H1 (cell line): ENCODE measurements around the gene CDC42SE2. TPM values are rescaled to one million over a fixed set of nuclear protein-coding genes. Genes with fewer than 3 reads are reported as not detected.

Source experiments
- CTCF ChIA-PET: fragments of 300-600 bp; sonication (Branson Sonifier 250); formaldehyde crosslinking; loops from one replicate; lab custom pipeline; 2021; ENCODE audit not compliant: partially characterized antibody; lab: Charles Lee
- POLR2A ChIA-PET: fragments of 300-600 bp; sonication (Branson Sonifier 250); formaldehyde crosslinking; loops from one replicate; lab custom pipeline; 2021; ENCODE audit warnings: inconsistent platforms; ENCODE audit not compliant: partially characterized antibody; lab: Charles Lee
- DNase-seq, 2 experiments: peaks; one replicate each; pipeline versions ENCODE4 v3.0.0 to v3.0.0-alpha.2; 2010 to 2022; ENCODE audit warnings: low spot score in 2 of 2, low read depth in 1 of 2, mixed read lengths in 1 of 2
- FAIRE-seq: peaks from 2 replicates; lab custom pipeline; 2011; peaks lifted over from hg19 to GRCh38; lab: Jason Lieb, UNC
- H2AFZ ChIP-seq: 2 replicates; pipeline ENCODE4 v1.8.1; 2012; ENCODE audit warnings: low read length, inconsistent platforms
- H2AK5ac ChIP-seq: 2 replicates; pipeline ENCODE4 v1.6.1; 2013; ENCODE audit warnings: low read depth, low read length
- H2BK120ac ChIP-seq: replicated peaks from 2 replicates; pipeline ENCODE3; 2013; ENCODE audit warnings: low read depth, low read length, inconsistent platforms
- H2BK12ac ChIP-seq: 2 replicates; pipeline ENCODE4 v1.6.1; 2013; ENCODE audit warnings: low read depth, low read length
- H2BK15ac ChIP-seq: 2 replicates; pipeline ENCODE4 v1.6.1; 2013; ENCODE audit warnings: low read length
- H2BK20ac ChIP-seq: 2 replicates; pipeline ENCODE4 v1.6.1; 2013; ENCODE audit warnings: low read length
- H2BK5ac ChIP-seq: 2 replicates; pipeline ENCODE4 v1.6.1; 2013; ENCODE audit warnings: low read depth, low read length
- H3K14ac ChIP-seq: 2 replicates; pipeline ENCODE4 v1.6.1; 2013; ENCODE audit warnings: inconsistent platforms; ENCODE audit not compliant: insufficient read length
- H3K18ac ChIP-seq: 2 replicates; pipeline ENCODE4 v1.6.1; 2013; ENCODE audit warnings: low read length; ENCODE audit errors: extremely low read depth
- H3K23ac ChIP-seq: 2 replicates; pipeline ENCODE4 v1.6.1; 2013; ENCODE audit warnings: inconsistent platforms; ENCODE audit not compliant: insufficient read length
- H3K23me2 ChIP-seq: 2 replicates; pipeline ENCODE4 v1.6.1; 2013; ENCODE audit warnings: low read depth, low read length
- H3K27ac ChIP-seq: 2 replicates; pipeline ENCODE4 v1.6.1; 2011; ENCODE audit warnings: low read depth, low read length, inconsistent platforms
- H3K27me3 ChIP-seq, 4 experiments: replicated peaks in 1 of 4; 1 replicate in 1 of 4; 2 replicates in 3 of 4; pipeline versions ENCODE4 v1.6.1 to v1.8.1; 2011 to 2013; ENCODE audit warnings: low read length in 3 of 4, mild to moderate bottlenecking in 3 of 4, inconsistent platforms in 2 of 4, mixed read lengths in 2 of 4, moderate library complexity in 1 of 4; ENCODE audit not compliant: control insufficient read depth in 3 of 4, insufficient read depth in 3 of 4; ENCODE audit errors: extremely low read depth in 1 of 4
- H3K36me3 ChIP-seq, 4 experiments: 2 replicates each; pipeline versions ENCODE4 v1.6.1 to v1.8.1; 2011 to 2013; ENCODE audit warnings: mild to moderate bottlenecking in 4 of 4, low read length in 3 of 4, moderate library complexity in 2 of 4, control low read depth in 1 of 4, inconsistent platforms in 1 of 4; ENCODE audit not compliant: insufficient read depth in 4 of 4, control insufficient read depth in 2 of 4
- H3K4ac ChIP-seq: replicated peaks from 2 replicates; pipeline ENCODE3; 2013; ENCODE audit warnings: low read length, low read depth, mixed read lengths, inconsistent platforms; ENCODE audit not compliant: insufficient read length
- H3K4me1 ChIP-seq, 4 experiments: replicated peaks in 1 of 4; 1 replicate in 1 of 4; 2 replicates in 3 of 4; pipeline versions ENCODE4 v1.6.1 to v1.8.1; 2011 to 2013; ENCODE audit warnings: low read length in 3 of 4, inconsistent platforms in 2 of 4, mixed read lengths in 1 of 4; ENCODE audit not compliant: insufficient read depth in 4 of 4, control insufficient read depth in 3 of 4
- H3K4me2 ChIP-seq, 2 experiments: 2 replicates each; pipeline versions ENCODE4 v1.6.1 to v1.8.1; 2011 to 2013; ENCODE audit warnings: low read depth in 2 of 2, low read length in 2 of 2, control low read depth in 1 of 2, inconsistent platforms in 1 of 2, mild to moderate bottlenecking in 1 of 2; ENCODE audit not compliant: insufficient read depth in 1 of 2
- H3K4me3 ChIP-seq, 4 experiments: fragments of 200-600, 300-600 bp in 1 of 4; sonication (generic), shearing (Covaris generic), sonication (Bioruptor Twin) in 1 of 4; 2 replicates each; pipeline versions ENCODE4 v1.5.1 to v1.8.1; 2011 to 2016; ENCODE audit warnings: low read length in 4 of 4, low read depth in 3 of 4, control low read depth in 2 of 4, inconsistent platforms in 2 of 4, mild to moderate bottlenecking in 2 of 4, mixed read lengths in 1 of 4, moderate library complexity in 1 of 4; ENCODE audit not compliant: insufficient read depth in 2 of 4; ENCODE audit errors: extremely low read depth in 1 of 4
- H3K56ac ChIP-seq: replicated peaks from 2 replicates; pipeline ENCODE3; 2013; ENCODE audit warnings: low read depth, mild to moderate bottlenecking, mixed read lengths, low read length, inconsistent platforms; ENCODE audit not compliant: insufficient read length
- H3K79me1 ChIP-seq: 2 replicates; pipeline ENCODE4 v1.6.1; 2013; ENCODE audit warnings: low read depth, low read length, control low read depth
- H3K79me2 ChIP-seq, 2 experiments: 2 replicates each; pipeline versions ENCODE4 v1.6.1 to v1.8.1; 2012 to 2013; ENCODE audit warnings: low read length in 2 of 2, mild to moderate bottlenecking in 2 of 2, inconsistent platforms in 1 of 2; ENCODE audit not compliant: insufficient read depth in 2 of 2, control insufficient read depth in 1 of 2
- H3K9ac ChIP-seq, 4 experiments: replicated peaks in 1 of 4; 1 replicate in 1 of 4; 2 replicates in 3 of 4; pipeline versions ENCODE4 v1.6.1 to v1.8.1; 2011 to 2013; ENCODE audit warnings: low read depth in 3 of 4, low read length in 3 of 4, control low read depth in 2 of 4, mild to moderate bottlenecking in 2 of 4, moderate library complexity in 2 of 4, inconsistent platforms in 1 of 4; ENCODE audit errors: extremely low read depth in 1 of 4
- H3K9me3 ChIP-seq, 2 experiments: 2 replicates each; pipeline versions ENCODE4 v1.6.1 to v1.8.1; 2012 to 2013; ENCODE audit warnings: mild to moderate bottlenecking in 2 of 2, moderate library complexity in 2 of 2, control low read depth in 1 of 2, inconsistent platforms in 1 of 2, low read depth in 1 of 2, low read length in 1 of 2, mixed read lengths in 1 of 2; ENCODE audit not compliant: insufficient read depth in 2 of 2
- H4K20me1 ChIP-seq, 2 experiments: replicated peaks in 1 of 2; 2 replicates each; pipeline versions ENCODE3 to v1.8.1; 2011 to 2013; ENCODE audit warnings: inconsistent platforms in 2 of 2, low read length in 2 of 2, mild to moderate bottlenecking in 1 of 2; ENCODE audit not compliant: insufficient read depth in 2 of 2, control insufficient read depth in 1 of 2
- H4K5ac ChIP-seq: 2 replicates; pipeline ENCODE4 v1.6.1; 2013; ENCODE audit warnings: low read length, low read depth, mixed read lengths, inconsistent platforms; ENCODE audit not compliant: insufficient read length
- H4K8ac ChIP-seq: 2 replicates; pipeline ENCODE4 v1.8.0; 2013; ENCODE audit warnings: mild to moderate bottlenecking, moderate library complexity, low read length, inconsistent platforms; ENCODE audit not compliant: insufficient read depth; ENCODE audit errors: extremely low read depth
- H4K91ac ChIP-seq: replicated peaks from 2 replicates; pipeline ENCODE3; 2013; ENCODE audit warnings: low read length, mixed read lengths, inconsistent platforms; ENCODE audit not compliant: insufficient read length
- CEBPB ChIP-seq: IDR thresholded peaks from 2 replicates; pipeline ENCODE4 v1.6.1; 2012; ENCODE audit warnings: low read depth, low read length
- HDAC2 ChIP-seq, 2 experiments: fragments of 300-600 bp in 1 of 2; sonication (generic) in 1 of 2; IDR thresholded peaks; 2 replicates each; pipeline ENCODE4 v1.6.1; 2011 to 2012; ENCODE audit warnings: low read depth in 2 of 2, low read length in 2 of 2, mild to moderate bottlenecking in 2 of 2, moderate library complexity in 2 of 2, borderline replicate concordance in 1 of 2, inconsistent platforms in 1 of 2
- NANOG ChIP-seq: IDR thresholded peaks from 2 replicates; pipeline ENCODE4 v1.6.1; 2011; ENCODE audit warnings: low read length, low read depth, mild to moderate bottlenecking, inconsistent platforms; ENCODE audit not compliant: insufficient read depth, poor library complexity, severe bottlenecking
- SIN3A ChIP-seq, 2 experiments: IDR thresholded peaks in 1 of 2; conservative IDR thresholded peaks in 1 of 2; 2 replicates each; pipeline ENCODE4 v1.6.1; 2011 to 2012; ENCODE audit warnings: low read length in 2 of 2, improper control_type of control experiment in 1 of 2, low read depth in 1 of 2, mild to moderate bottlenecking in 1 of 2
- SIRT6 ChIP-seq: IDR thresholded peaks from one replicate; pipeline ENCODE4 v1.7.1; 2012; ENCODE audit warnings: low read length, inconsistent platforms
- SP4 ChIP-seq: IDR thresholded peaks from 2 replicates; pipeline ENCODE4 v1.6.1; 2012; ENCODE audit warnings: low read length, inconsistent platforms
- TBP ChIP-seq: IDR thresholded peaks from 2 replicates; pipeline ENCODE4 v1.6.1; 2011; ENCODE audit warnings: low read depth, low read length, improper control_type of control experiment
- WGBS, 2 experiments: shearing (Covaris generic) in 1 of 2; methylation state at CpG; one replicate each; pipeline versions ENCODE4 v1.1.6 to v1.1.7; 2013 to 2015; ENCODE audit warnings: low lambda C conversion rate in 2 of 2, mixed read lengths in 2 of 2, inconsistent platforms in 1 of 2, low coverage in 1 of 2, missing lambda C conversion rate in 1 of 2; ENCODE audit not compliant: insufficient replicate concordance in 2 of 2, insufficient coverage in 1 of 2, insufficient read length in 1 of 2; ENCODE audit errors: extremely low coverage in 1 of 2, missing lambda C conversion rate in 1 of 2; 5-methylcytosine and 5-hydroxymethylcytosine counted together
- polyA plus RNA-seq, 7 experiments: library from polyadenylated mRNA; depleted of rRNA in 3 of 7; stranded (reverse) in 5 of 7; unstranded in 2 of 7; fragments of >200 nt in 5 of 7; fragments of 200-250 nt in 2 of 7; gene quantifications; 1 replicate in 5 of 7; 2 replicates in 1 of 7; 4 replicates in 1 of 7; pipeline versions ENCODE4 v1.2.1 to v1.2.3, GENCODE V29; 2011 to 2013; ENCODE audit warnings: missing spikeins in 2 of 7, mixed read lengths in 2 of 7
- total RNA-seq: library from RNA; stranded (reverse); fragmentation: NEBNext Ultra II Directional; extraction: Animal tissue kit (Norgen Biotek cat#: 25700); gene quantifications from 2 replicates; pipeline ENCODE4 v1.2.1, GENCODE V29; 2021

The CDC42SE2 gene
- total and polyA plus RNA-seq, 2 of the 8 experiments (the other 6 are each of a cell fraction or from before 2014, with no cell fraction given), result 16.7 to 30.8 TPM

GRCh38 chr5:131353991-131354390, 90.1 kb downstream of the CDC42SE2 start:
- TF ChIP-seq CEBPB (0 out of 2 replicates have a peak, but pooled peaks have one; percentile 43), SIRT6 (no peak), SP4 (no peak), HDAC2 (IDR thresholded peaks at IDR 0.05; ENCODE audit: borderline replicate concordance in 1 of 2, low read depth in 2 of 2, low read length in 2 of 2) (no peak), TBP (no peak), SIN3A (conservative IDR thresholded peaks at IDR 0.05 in 1 of 2, IDR thresholded peaks at IDR 0.05 in 1 of 2; ENCODE audit: low read depth in 1 of 2, low read length in 2 of 2) (no peak), NANOG (no peak)
- no peak overlapping the region for H2AK5ac ChIP-seq
- no peaks in the 10 kb centered on the region for H3K36me3 ChIP-seq
- no peaks in the 10 kb centered on the region for H3K9me3 ChIP-seq
- no peak overlapping the region for H2AFZ ChIP-seq
- no peak overlapping the region for H3K4me2 ChIP-seq
- no peak overlapping the region for H2BK15ac ChIP-seq
- H3K14ac ChIP-seq, result no peak overlapping the region
- 98% methylated on average over 3 of the region's 3 CpGs; no CpG with 5 or more reads in 1 of the 2 experiments for WGBS, 2 experiments
- H4K5ac ChIP-seq, result no peak overlapping the region
- H3K56ac ChIP-seq, result no peak overlapping the region
- H4K20me1 ChIP-seq, result no peaks in the 10 kb centered on the region
- no peak overlapping the region for H4K8ac ChIP-seq
- H3K4me3 ChIP-seq, result no peak overlapping the region
- DNase-seq (no peak), FAIRE-seq (no peak)
- H3K4me1 ChIP-seq, result no peaks in the 10 kb centered on the region
- no peak overlapping the region for H2BK120ac ChIP-seq
- no peak overlapping the region for H3K9ac ChIP-seq
- no peaks in the 10 kb centered on the region for H3K27me3 ChIP-seq
- no peaks in the 10 kb centered on the region for H3K79me2 ChIP-seq
- H3K4ac ChIP-seq, result no peak overlapping the region
- POLR2A ChIA-PET, result no interaction called here
- H3K79me1 ChIP-seq, result no peaks in the 10 kb centered on the region
- H3K23me2 ChIP-seq, result no peaks in the 10 kb centered on the region; the same call in 1 of the 2 replicates
- CTCF ChIA-PET, result interaction anchor here (0.6 to 0.8 kb wide), 2 partner anchors 90 to 1582 kb away, joined by 4 to 5 read pairs; no protein-coding TSS in a partner anchor
- no peak overlapping the region for H2BK5ac ChIP-seq
- H4K91ac ChIP-seq, result no peak overlapping the region
- H2BK20ac ChIP-seq, result no peak overlapping the region
- no peak overlapping the region for H2BK12ac ChIP-seq
- H3K18ac ChIP-seq, result no peak overlapping the region
- no peak overlapping the region for H3K23ac ChIP-seq
- H3K27ac ChIP-seq, result no peak overlapping the region
